ENCODE measurements around the gene SPATA6L.

The SPATA6L gene

DNA sequence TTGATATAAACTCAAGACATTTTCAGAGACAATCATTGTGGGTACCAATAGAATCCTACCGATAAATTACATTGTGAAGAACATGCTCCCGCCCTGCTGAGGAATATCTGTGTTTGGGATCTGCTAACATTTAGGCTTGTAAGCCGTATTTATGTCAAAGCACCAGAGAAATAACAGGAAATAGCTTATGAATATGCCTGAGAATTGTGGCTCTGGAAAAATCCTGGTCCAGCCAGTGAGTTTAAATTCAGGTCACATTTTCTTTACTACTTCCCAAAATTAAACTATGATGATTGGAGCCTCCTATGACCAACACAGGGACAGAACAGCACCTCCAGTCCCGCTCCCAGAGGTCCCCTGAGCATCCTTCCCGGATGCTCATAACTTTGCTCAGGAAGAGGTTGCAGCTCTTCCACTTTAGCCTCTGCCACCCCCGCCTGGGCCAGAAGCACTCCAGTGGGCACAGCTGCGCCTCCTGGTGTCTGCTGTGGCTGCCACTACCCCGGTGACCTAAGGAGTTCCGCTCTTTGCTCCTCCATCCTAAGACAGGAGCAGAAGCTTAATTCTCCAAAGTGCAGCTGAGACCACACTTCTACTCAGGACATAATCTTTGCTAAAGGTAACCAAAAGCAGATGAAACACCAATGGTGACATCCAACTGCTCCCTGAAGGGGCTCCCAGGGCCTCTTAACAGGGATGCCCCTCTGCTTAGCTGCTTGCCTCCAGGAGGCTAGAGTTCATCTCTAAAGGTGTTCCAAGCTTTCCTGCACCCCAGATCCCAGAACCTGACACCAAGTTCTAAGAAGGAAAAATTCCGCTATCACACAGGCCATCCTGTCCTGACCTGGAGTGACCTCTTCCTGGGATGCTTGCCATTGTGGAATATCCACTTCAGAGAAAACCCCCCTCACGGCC lies 117.2 kb downstream of the SPATA6L start:
- peak; percentile 20 for DNase-seq

Measured in hematopoietic multipotent progenitor cell treated with erythropoietin and hydrocortisone succinate and interleukin-3 and kit ligand, for 4 days (in vitro differentiated cells).